Stimulated activated naive B cell treated with anti-CD40 and anti-IgM and Interleukin-4, amounts not matched to agents 10 μg/mL and 1 μg/mL and 100 μg/mL, for 72 hours (primary cell): ENCODE results near the gene P4HB.

Source experiments
- ATAC-seq, 2 donors: fragments of 150-1000 bp; cut with Tn5 transposase; replicated peaks; 2 replicates each; pipeline ENCODE4 v1.10.0; 2021; ENCODE audit warnings: moderate library complexity in 1 of 2
- DNase-seq: peaks from one replicate; pipeline ENCODE4 v3.0.0; 2021
- H3K27ac Mint-ChIP-seq: one replicate; pipeline ENCODE4 v1.8.0; 2022; ENCODE audit warnings: mild to moderate bottlenecking, mixed read lengths
- H3K27me3 Mint-ChIP-seq, 2 donors: one replicate each; pipeline ENCODE4 v1.8.0; 2022; ENCODE audit warnings: mixed read lengths in 2 of 2
- H3K36me3 Mint-ChIP-seq, 2 donors: one replicate each; pipeline ENCODE4 v1.8.0; 2022; ENCODE audit warnings: mixed read lengths in 2 of 2, mild to moderate bottlenecking in 1 of 2
- H3K4me1 Mint-ChIP-seq, 2 donors: one replicate each; pipeline ENCODE4 v1.8.0; 2022; ENCODE audit warnings: mixed read lengths in 2 of 2, mild to moderate bottlenecking in 1 of 2
- H3K4me3 Mint-ChIP-seq, 2 donors: one replicate each; pipeline ENCODE4 v1.8.0; 2022; ENCODE audit warnings: mild to moderate bottlenecking in 2 of 2, mixed read lengths in 2 of 2, moderate library complexity in 1 of 2
- H3K9me3 Mint-ChIP-seq, 2 donors: one replicate each; pipeline ENCODE4 v1.8.0; 2022; ENCODE audit warnings: mixed read lengths in 2 of 2, mild to moderate bottlenecking in 1 of 2

The P4HB gene

GRCh38 chr17:81858170-81858966 is 2.0 kb downstream of the P4HB start:
- no peak for ATAC-seq
- Mint-ChIP-seq H3K36me3 (peaks cover 33 to 44% of the 10 kb centered on the region in 2 donors), H3K4me1 (peaks cover 16 to 38% of the 10 kb centered on the region in 2 donors), H3K27me3 (no peaks in the 10 kb centered on the region), H3K27ac (no peak overlapping the region), H3K9me3 (no peaks in the 10 kb centered on the region), H3K4me3 (peak overlapping the region; percentile 85 to 94)
- DNase-seq, result no peak

- Mint-ChIP-seq H3K27me3 (no peaks in the 10 kb centered on the region), H3K36me3 (peaks cover 44 to 51% of the 10 kb centered on the region in 2 donors), H3K27ac (no peak overlapping the region), H3K9me3 (no peaks in the 10 kb centered on the region), H3K4me1 (peaks cover 8 to 29% of the 10 kb centered on the region in 2 donors), H3K4me3 (no peak overlapping the region)
- ATAC-seq, result no peak
- DNase-seq, result no peak
Observed at GRCh38 chr17:81854974-81855774, 5.2 kb downstream of the P4HB start.

GRCh38 chr17:81852237-81852636 is 8.1 kb downstream of the P4HB start:
- Mint-ChIP-seq H3K27me3 (no peaks in the 10 kb centered on the region), H3K4me1 (peaks cover 4 to 10% of the 10 kb centered on the region in 2 donors), H3K9me3 (no peaks in the 10 kb centered on the region), H3K36me3 (peaks cover 41 to 44% of the 10 kb centered on the region in 2 donors), H3K27ac (peak overlapping the region; percentile 47), H3K4me3 (no peak overlapping the region)
- no peak for DNase-seq
- ATAC-seq, result no peak

DNA sequence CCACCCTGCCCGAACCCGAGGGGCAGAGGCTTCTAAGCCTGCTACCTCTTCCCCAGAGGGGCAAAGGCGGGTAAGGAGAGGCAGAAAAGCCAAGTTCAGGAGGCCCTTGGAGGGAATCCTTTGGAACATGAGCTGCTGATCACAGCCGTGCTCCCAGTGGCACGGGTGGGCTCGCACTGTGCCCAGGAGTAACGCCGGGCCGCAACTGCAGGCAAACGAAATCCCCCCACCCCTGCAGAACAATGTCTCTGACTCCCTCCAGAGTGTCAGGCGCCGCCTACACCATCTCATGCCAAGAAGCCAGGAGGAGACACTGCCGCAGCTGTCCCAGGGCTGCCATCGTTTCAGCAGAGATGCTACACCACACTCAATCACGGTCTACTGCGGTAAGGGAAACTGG is 8.9 kb downstream of the P4HB start:
- no peak for ATAC-seq
- H3K27ac Mint-ChIP-seq, result no peak overlapping the region
- H3K4me1 Mint-ChIP-seq, result peaks cover 4 to 10% of the 10 kb centered on the region in 2 donors
- peaks cover 43 to 47% of the 10 kb centered on the region in 2 donors for H3K36me3 Mint-ChIP-seq
- H3K9me3 Mint-ChIP-seq, result no peaks in the 10 kb centered on the region
- no peak for DNase-seq
- no peak overlapping the region for H3K4me3 Mint-ChIP-seq
- no peaks in the 10 kb centered on the region for H3K27me3 Mint-ChIP-seq

DNA sequence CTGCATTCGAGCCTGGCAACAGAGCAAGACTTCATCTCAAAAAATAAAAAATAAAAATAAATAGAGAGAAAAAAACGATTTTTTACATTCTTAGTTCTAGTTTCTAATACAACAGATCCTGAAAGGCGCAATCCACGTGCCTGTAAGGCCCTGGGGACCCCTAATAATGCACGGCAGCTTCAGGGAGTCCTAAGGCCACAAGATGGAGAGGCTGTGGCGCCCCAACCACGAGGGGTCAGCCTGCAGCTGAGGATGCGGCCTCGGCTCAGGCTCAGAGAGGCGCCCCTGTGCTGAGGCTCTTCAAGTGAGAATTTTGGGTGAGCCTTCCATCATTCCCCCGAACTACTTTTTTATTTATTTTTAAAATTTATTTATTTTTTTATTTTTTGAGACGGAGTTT is 10.9 kb downstream of the P4HB start:
- H3K4me1 Mint-ChIP-seq, result peaks cover 0 to 4% of the 10 kb centered on the region in 2 donors
- H3K4me3 Mint-ChIP-seq, result no peak overlapping the region
- no peaks in the 10 kb centered on the region for H3K27me3 Mint-ChIP-seq
- no peaks in the 10 kb centered on the region for H3K9me3 Mint-ChIP-seq
- H3K27ac Mint-ChIP-seq, result no peak overlapping the region
- ATAC-seq, result no peak
- no peak for DNase-seq
- peaks cover 47 to 54% of the 10 kb centered on the region in 2 donors for H3K36me3 Mint-ChIP-seq

DNA sequence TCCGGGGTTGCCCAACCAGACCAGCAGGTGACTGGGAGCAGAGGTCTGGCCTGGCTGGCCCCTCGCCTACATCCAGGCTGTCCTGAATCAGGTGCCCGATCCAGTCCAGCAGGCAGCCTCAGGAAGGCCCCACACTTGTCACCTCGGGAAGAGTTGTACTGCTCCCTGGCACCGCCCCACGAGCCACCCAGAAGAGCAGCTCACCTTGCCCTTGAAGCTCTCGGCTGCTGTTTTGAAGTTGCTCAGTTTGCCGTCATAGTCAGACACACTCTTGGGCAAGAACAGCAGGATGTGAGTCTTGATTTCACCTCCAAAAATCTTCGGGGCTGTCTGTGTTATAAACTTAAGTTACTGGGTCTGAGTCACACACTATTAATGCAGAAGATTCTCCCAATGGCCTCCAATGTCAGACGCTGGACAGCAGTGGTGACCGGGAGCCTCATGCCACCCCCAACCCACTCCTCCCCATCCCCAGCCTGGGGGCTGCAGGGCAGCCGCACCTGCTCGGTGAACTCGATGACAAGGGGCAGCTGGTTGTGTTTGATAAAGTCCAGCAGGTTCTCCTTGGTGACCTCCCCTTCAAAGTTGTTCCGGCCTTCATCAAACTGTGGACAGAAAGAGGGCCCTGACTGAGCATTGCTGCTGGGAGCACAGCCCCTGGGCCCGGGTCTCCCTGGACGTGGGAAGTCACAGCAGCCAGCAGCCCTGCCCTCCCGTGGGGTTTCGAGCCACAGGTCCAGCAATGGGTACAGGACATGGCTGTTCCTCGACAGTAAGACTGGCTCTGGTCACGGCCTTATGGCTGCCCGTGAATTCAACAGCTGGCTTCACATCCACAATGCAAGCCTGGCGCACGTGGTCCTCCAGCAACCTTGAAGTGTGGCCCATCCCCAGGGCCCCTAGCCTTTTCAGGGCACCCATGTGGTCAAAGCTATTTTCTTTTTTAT is 13.3 kb downstream of the P4HB start:
- H3K36me3 Mint-ChIP-seq, result peaks cover 52 to 58% of the 10 kb centered on the region in 2 donors
- ATAC-seq (no peak), DNase-seq (no peak)
- peaks cover 0 to 2% of the 10 kb centered on the region in 2 donors for H3K4me1 Mint-ChIP-seq
- H3K4me3 Mint-ChIP-seq, result no peak overlapping the region
- H3K27ac Mint-ChIP-seq, result no peak overlapping the region
- H3K27me3 Mint-ChIP-seq, result no peaks in the 10 kb centered on the region
- H3K9me3 Mint-ChIP-seq, result no peaks in the 10 kb centered on the region

DNA sequence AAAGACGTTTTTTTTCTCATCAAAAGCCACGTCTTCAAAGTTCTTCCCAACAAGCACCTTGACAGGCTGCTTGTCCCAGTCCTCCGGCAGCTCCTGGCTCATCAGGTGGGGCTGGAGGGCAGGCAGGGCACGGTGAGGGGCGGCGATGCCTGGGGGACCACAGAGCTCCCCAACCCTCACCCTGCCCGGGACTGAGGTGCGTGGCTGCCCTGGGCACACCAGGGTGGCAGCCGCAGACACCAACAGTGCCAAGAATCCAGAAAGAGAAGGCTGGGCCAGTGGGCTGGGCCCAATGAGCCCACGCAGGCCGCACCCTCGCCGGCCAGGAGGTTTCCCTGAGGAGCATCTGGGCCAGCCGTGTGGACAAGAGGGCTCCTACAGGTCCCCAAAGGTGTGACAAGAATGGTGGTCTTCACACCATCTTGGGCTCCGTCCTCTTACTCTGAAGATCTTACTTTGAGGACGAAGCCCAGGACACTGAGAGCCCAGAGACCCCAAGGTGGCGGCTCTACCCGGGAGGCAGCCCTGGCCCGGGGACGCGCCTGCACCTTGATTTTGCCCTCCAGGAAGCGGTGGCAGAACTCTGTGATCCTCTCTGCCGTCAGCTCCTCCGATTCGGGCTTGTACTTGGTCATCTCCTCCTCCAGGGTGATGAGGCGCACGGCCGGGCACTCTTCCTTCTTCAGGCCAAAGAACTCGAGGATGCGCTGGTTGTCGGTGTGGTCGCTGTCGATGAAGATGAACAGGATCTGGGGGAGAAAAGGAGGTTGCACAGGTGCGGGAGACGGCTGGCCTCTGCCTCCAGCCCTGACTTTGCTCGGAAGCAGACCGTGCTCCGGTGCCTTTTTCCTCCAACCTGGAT is 14.2 kb downstream of the P4HB start:
- Mint-ChIP-seq H3K27ac (no peak overlapping the region), H3K27me3 (no peaks in the 10 kb centered on the region), H3K9me3 (no peaks in the 10 kb centered on the region), H3K4me1 (peaks cover 0 to 2% of the 10 kb centered on the region in 2 donors), H3K36me3 (peaks cover 43 to 49% of the 10 kb centered on the region in 2 donors), H3K4me3 (no peak overlapping the region)
- ATAC-seq (no peak), DNase-seq (no peak)

GRCh38 chr17:81845361-81845760 is 15.0 kb downstream of the P4HB start:
- Mint-ChIP-seq H3K4me1 (peaks cover 0 to 2% of the 10 kb centered on the region in 2 donors), H3K27ac (no peak overlapping the region), H3K9me3 (no peaks in the 10 kb centered on the region), H3K27me3 (no peaks in the 10 kb centered on the region), H3K4me3 (no peak overlapping the region), H3K36me3 (peaks cover 40 to 47% of the 10 kb centered on the region in 2 donors)
- DNase-seq (no peak), ATAC-seq (no peak)

- ATAC-seq, result no peak
- Mint-ChIP-seq H3K4me3 (no peak overlapping the region), H3K4me1 (peaks cover 0 to 2% of the 10 kb centered on the region in 2 donors)
Observed at GRCh38 chr17:81844887-81845286, 15.4 kb downstream of the P4HB start.

DNA sequence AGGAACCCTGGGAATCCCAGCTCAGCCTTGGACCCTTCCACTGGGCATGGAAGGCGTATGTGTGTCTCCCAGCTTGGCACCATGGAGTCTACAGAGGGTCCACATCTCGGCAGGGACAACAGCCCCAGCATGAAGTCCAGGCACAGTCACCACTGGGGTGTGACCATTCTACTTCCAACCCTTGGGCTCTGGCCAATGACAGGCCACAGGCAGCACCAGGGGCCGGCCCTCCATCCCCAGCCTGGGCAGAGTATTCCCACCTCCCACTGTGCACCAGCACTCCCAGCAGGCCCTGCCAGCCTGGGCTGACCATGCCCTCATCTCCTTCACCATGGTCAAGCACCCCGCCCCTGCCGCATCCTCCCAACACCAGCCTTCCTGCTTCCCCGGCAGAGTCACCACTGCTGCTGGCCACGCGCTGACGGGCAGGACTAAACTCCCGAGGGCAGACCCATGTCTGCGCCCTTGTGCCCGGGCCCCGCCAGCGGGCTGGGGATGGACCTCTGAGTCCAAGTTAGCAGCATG is 15.9 kb downstream of the P4HB start:
- no peaks in the 10 kb centered on the region for H3K9me3 Mint-ChIP-seq
- H3K27ac Mint-ChIP-seq, result peak overlapping the region; percentile 72
- ATAC-seq (no peak), DNase-seq (no peak)
- H3K27me3 Mint-ChIP-seq, result no peaks in the 10 kb centered on the region
- peaks cover 0 to 2% of the 10 kb centered on the region in 2 donors for H3K4me1 Mint-ChIP-seq
- H3K36me3 Mint-ChIP-seq, result peaks cover 40 to 47% of the 10 kb centered on the region in 2 donors
- peak overlapping the region in 1 of 2 donors; percentile 6 for H3K4me3 Mint-ChIP-seq

More at GRCh38 chr17:81844887-81845286, 15.4 kb downstream of the P4HB start:
- H3K9me3 Mint-ChIP-seq, result no peaks in the 10 kb centered on the region
- H3K27ac Mint-ChIP-seq, result peak overlapping the region; percentile 72
- peaks cover 40 to 47% of the 10 kb centered on the region in 2 donors for H3K36me3 Mint-ChIP-seq
- no peaks in the 10 kb centered on the region for H3K27me3 Mint-ChIP-seq
- DNase-seq, result no peak

DNA sequence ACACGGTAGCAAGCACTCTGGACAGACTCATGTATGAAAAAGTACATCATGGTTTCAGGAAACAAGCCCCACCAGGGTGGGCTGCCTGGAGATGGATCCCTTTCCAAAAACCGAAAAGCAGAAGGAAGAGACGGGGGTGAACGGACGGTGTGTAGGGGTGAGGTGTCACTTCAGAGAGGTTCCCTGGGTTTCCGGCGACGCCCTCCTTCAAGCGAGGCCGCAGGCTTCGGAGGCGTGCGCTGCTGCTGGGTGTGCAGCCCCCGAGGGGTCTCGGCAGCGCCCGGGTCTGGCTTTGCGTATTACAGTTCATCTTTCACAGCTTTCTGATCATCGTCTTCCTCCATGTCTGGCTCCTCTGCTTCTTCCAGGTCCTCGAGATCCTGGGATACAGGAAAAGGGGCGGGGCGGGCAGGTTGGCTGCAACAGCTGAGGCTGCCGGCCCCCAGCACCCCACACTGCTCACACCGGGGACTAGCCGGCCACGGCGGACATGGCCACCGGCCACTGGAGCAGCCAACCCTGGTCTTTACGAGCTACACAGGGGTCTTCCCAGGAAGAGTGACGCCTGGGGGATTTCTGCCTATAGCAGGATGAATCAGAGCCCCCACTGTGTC is 16.5 kb downstream of the P4HB start:
- no peaks in the 10 kb centered on the region for H3K9me3 Mint-ChIP-seq
- H3K27me3 Mint-ChIP-seq, result no peaks in the 10 kb centered on the region
- no peak overlapping the region for H3K4me3 Mint-ChIP-seq
- DNase-seq (no peak), ATAC-seq (no peak)
- peaks cover 0 to 2% of the 10 kb centered on the region in 2 donors for H3K4me1 Mint-ChIP-seq
- H3K36me3 Mint-ChIP-seq, result peaks cover 36 to 42% of the 10 kb centered on the region in 2 donors
- H3K27ac Mint-ChIP-seq, result no peak overlapping the region

DNA sequence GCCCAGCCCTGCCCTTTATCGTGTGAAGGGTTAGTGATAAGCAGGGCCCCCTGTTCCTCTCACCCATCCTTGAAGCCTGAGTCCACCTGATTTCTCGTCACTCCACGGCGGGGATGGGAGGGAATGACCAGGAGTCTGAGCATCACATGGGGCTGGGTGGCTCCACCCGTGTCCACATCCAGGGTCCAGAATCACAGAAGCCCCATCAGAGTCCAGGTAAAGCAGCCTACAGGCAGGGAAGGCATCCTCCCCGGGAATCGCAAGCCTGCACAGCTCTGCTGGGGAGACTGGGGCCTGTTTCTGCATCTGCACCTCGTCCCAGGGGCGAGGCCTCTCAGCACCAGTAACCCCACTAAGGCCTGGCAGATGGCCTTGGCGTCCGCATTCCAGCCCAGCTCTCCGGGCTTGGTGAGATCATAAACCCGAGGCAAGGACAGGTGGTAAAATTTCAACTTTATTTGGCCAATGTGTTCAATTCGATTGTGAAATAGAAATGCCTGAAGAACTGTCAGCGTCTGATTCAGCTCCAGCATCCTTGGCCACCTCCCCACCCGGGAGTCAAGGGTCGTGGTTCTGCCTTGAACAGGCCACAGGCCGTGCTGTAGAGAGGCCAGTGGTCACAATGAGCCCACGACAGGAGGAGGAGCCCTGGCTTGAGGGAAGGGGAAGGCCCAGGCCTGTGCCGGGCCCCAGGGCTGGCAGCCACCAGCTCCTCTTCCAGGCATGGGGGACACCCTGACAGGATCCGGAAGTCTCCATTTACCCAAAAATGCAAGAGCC is 17.4 kb downstream of the P4HB start:
- DNase-seq, result no peak
- H3K4me1 Mint-ChIP-seq, result peaks cover 0 to 2% of the 10 kb centered on the region in 2 donors
- H3K36me3 Mint-ChIP-seq, result peaks cover 34 to 39% of the 10 kb centered on the region in 2 donors
- no peak overlapping the region for H3K4me3 Mint-ChIP-seq
- H3K27me3 Mint-ChIP-seq, result no peaks in the 10 kb centered on the region
- no peaks in the 10 kb centered on the region for H3K9me3 Mint-ChIP-seq
- no peak overlapping the region for H3K27ac Mint-ChIP-seq
- no peak for ATAC-seq
